Mammary epithelial cell (primary cell): Measurements from ENCODE around the gene MAGI3.

Source experiments
- CTCF ChIP-seq, 2 donors: IDR thresholded peaks in 1 of 2; conservative IDR thresholded peaks in 1 of 2; 2 replicates each; pipeline ENCODE4 v1.5.1; 2011 to 2012; ENCODE audit warnings: inconsistent platforms in 2 of 2, low read length in 2 of 2, mild to moderate bottlenecking in 2 of 2, control low read depth in 1 of 2, low read depth in 1 of 2; ENCODE audit not compliant: insufficient read depth in 1 of 2; ENCODE audit errors: extremely low read depth in 1 of 2
- EZH2 ChIP-seq: IDR thresholded peaks from 2 replicates; pipeline ENCODE4 v1.6.1; 2012; ENCODE audit warnings: low read length, inconsistent platforms, borderline replicate concordance

GRCh38 chr1:113670650-113671049 lies 280.3 kb downstream of the MAGI3 start:
- TF ChIP-seq CTCF (conservative IDR thresholded peaks at IDR 0.05 in 1 of 2, IDR thresholded peaks at IDR 0.05 in 1 of 2; ENCODE audit: extremely low read depth in 1 of 2, insufficient read depth in 1 of 2, low read depth in 1 of 2, low read length in 2 of 2) (no peak), EZH2 (no peak)
